Fibroblast of skin of right biceps (primary cell): ENCODE data around the gene SETD1A.
"Not testable (repeated sequence)": the region's sequence is repeated elsewhere in the genome, so short reads cannot be mapped to it uniquely, and the experiment has no call there.

Source experiments
- DNase-seq: peaks from one replicate; pipeline ENCODE4 v3.0.0-alpha.2; 2013

Gene SETD1A

DNA sequence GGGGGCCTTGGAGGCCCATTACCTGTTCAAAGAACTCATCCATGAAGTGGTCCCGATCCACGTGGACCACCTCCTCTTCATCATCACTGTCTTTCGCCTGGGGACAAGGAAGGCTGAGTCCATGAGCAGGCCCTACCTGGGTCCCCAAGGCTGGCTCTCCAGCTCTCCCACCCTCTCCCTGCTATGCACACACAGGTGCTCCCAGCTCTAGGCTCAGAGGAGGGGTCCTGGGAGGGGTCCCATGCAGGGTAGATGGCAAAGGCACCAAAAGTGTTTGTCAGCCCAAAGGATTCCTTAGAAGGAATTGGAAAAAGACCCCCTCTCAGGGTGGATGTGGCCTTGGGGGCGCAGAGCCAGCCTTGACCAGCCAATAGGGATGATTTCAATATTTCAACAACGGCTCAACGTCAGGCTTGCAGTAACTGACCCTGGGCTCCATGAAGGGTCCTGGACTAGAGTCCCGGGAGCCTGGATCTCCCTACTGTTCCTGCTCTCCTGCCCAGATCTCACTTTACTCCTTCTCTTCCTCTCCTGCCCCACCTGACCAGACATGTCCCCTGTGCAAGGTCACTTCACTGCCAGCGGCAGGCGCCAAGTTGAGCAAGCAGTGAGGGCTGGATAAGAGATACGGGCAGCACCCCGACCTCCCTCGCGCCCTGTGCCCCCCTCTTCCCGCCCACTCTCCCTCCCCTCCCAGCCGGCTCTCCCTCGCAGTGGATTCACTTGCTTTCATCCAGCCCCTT, 44.1 kb downstream of the SETD1A start:
- DNase-seq = no peak

DNA sequence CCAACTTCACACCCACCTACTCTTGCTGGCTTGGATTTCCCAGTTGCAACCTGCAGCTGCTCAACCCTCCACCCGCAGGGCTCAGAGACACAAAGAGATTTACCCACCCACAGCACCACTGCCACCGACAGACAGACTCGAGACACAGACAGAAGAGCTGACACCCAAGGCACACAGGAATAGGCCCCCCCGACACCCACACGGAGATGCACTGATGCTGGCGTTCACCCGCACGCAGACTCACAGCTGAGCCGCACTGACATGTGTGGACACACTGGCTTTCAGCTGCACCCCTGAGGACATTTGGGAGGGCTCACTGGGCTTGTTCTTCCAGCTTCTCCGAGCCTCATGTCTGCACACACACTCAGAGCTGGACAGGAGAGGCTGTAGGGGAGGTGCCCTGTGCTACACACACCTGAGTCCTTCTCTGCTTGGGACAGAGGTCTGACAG, 44.7 kb downstream of the SETD1A start:
- no peak for DNase-seq

DNA sequence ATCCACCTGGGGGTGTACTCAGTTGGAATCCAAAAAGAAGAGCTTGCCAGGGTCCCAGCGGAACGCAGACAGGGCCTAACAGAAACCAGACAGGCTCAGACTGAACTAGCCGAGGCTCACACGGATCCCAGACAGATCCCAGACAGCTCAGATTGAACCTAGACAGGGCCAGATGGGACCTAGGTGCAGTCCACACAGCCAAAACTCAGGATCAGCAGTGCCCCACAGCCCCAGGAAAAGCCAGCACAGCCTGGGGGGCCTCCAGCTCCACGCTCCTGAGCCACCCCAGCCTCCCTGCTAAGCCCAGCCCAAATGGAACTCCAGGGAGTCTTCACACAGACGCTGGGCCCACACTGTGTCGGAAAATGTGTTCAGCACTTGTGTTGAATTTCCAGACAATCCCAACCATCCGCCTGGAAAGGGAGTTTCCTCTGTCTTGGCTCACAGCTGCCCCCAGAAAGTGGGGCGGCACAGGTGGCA, 45.3 kb downstream of the SETD1A start:
- DNase-seq = no peak

DNA sequence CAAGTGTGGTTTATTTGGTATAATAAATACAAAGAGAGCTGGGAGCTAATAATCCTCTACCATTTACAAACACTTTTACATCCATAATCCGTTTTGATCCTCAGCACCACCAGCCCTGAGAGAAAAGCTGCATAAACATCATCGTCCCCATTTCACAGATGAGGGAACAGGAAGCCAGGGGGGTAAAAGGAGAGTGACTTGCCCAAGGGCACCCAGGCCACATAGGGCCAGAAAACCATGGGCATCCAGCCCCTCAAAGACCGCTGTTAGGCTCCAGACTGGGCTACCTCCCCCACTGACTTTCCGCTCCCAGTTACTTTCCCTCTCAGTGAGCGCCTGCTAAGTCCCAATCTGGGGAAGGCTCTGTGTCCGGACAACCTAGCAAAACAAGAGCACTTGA, 46.2 kb downstream of the SETD1A start:
- DNase-seq = no peak

GRCh38 chr16:31004658-31005057, 47.1 kb downstream of the SETD1A start:
- no peak for DNase-seq

DNA sequence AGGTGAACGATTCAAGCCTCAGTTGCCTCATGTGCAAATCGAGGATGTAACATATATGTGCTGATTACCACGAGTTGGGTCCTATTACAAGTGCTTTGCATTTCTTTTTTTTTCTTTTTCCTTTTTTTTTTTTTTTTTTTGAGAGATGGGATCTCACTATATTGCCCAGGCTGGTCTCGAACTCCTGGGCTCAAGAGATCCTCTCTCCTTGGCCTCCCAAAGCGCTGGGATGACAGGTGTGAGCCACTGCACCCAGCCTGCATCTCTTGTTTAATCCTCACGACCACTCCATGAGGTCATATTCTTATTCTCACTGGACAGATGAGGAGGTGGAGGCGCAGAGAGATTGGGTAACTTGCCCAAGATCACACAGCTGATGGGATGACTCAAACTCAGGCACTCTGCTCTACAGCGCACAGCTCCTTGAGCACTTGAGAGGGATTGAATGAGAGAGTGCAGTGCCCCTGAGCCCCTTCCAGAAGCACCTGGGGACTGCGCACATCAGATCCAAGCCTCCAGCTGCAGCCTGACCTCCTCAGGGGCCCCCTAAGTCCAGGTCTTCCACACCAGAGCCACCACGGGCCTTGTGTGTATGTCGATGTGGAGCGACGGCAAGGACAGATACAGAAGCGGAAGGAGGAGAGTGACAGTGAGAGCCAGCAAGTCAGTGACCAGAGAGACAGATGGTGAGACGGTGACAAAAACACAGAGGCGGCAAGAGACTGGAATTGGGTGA, 48.0 kb downstream of the SETD1A start:
- DNase-seq = no peak

DNA sequence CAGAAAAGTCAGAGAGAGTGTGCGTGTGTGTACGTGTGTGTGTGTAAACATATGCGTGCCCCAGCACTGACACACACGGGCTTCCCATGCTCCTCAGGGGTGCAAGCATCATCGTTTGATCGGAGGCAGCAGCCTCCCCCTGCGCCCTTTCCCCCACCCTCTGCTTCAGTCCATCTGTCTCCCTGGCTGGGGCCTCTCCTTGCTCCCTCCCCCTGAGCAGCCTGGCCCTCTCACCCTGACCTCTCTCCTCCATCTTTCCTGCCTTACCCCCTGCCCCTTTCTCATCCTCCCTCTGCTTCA, 48.5 kb downstream of the SETD1A start:
- peak; percentile 36 for DNase-seq

- no peak for DNase-seq
Measured at GRCh38 chr16:31006589-31006988, 49.0 kb downstream of the SETD1A start.

DNA sequence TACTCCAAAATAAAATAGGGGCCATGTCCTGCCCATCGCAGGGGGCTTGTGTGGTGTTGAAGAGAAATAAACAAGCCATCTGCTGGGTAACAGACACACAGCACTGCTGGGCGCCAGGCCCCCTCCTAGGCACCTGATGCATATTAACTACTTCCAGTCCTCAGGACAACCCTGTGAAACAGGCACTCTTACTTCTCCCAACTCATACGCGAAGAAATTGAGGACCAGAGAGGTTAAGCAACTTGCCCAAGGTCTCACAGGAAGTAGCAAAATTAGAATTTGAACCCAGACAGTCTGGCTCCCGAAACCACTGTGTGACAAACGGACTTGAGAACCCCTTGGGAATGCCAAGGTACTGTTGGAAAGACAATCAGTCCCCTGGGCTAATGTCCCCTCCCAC, 50.1 kb downstream of the SETD1A start:
- DNase-seq = no peak

DNA sequence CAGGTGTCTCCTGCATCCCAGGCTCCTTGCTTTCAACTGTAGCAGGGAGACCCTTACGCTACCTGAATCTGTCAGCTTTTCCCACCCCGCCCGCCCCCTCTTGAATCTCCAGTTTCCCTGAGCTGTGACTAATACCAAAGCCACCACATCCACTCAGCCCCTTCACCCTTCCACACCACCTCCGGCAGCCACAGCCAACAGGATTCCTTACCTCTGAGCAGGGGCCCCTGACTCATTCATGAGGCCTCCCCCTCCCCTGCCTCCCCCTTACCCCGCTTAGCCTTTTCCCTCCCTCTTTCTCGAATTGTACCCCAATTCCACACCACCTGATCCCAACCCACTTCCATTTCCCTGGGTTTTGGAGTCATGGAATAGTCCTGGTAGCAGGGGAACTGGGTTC, 50.6 kb downstream of the SETD1A start:
- peak; percentile 91 for DNase-seq

GRCh38 chr16:31008551-31008950, 51.0 kb downstream of the SETD1A start:
- no peak for DNase-seq

DNA sequence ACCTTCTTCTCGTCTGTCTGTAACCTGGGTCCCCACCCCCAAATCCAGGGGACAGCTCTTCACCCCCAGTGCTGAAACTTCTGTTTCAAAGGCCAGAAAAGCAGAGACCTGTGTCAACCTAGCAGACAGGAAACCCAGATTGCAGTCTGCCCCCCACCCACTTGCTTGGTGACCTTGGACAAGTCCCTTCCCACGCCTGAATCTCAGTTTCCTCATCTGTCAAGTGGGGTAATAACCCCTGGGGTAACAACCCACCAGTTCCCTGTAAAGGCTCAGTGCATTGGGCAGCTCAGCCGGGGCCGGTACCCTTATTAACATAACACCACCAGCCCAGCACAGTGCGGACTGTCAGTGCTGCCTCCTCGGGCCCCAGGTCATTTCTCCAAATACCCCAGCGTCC, 51.6 kb downstream of the SETD1A start:
- no peak for DNase-seq

DNA sequence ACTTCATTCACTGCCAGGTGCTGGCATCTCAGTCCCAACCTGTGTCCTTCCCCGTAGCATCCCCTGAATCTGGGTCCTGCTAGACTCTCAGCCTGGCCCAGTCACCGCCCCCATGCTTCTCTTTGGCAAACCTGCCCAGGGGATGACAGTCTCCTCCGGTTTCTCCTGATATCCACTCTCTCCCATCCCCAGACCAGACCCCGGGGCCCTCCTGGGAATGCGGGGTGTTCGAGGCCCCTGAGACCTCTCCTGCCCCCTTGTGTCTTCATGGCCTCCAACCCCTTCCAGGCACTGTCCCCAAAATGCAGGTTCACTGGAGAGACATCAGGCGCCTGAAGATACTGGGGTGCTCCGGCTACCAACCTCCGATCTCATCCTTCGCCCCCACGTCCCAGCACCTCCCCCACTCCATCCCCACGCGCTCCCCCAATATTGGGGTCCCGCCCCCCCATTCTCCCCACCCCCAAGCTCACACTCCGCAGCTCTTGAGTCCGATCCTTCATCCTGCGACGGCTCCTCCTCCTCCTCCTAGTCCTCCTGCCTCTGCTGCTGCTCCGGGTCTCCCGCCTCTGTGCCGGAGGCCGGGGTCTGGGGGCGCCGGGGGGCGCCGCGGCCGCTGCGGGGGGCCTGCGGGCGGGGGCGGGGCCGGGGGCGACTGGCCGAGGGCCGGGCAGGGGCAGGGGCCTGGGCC, 52.5 kb downstream of the SETD1A start:
- DNase-seq = no peak

- DNase-seq = peak; percentile 58
Measured at GRCh38 chr16:31010585-31011325, 53.2 kb downstream of the SETD1A start, which contains the start of gene STX1B. TSS of gene STX1B (minus strand) at chr16:31010638. CDS start at chr16:31010396, 242 bp downstream.

DNA sequence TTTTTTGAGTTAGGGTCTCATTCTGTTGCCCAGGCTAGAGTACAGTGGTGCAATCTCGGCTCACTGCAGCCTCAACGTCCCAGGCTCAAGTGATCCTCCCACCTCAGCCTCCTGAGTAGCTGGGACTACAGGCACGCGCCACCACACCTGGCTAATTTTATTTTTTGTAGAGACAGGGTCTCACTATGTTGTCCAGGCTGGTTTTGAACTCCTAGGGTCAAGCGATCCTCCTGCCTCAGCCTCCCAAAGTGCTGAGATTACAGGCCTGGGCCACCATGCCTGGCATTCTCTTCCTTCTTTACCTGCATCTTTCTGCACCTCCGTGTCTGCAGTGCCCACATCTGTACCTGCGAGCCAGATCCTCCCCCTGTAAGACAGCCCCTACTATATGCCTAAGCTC, 54.3 kb downstream of the SETD1A start:
- not testable (repeated sequence) for DNase-seq

DNA sequence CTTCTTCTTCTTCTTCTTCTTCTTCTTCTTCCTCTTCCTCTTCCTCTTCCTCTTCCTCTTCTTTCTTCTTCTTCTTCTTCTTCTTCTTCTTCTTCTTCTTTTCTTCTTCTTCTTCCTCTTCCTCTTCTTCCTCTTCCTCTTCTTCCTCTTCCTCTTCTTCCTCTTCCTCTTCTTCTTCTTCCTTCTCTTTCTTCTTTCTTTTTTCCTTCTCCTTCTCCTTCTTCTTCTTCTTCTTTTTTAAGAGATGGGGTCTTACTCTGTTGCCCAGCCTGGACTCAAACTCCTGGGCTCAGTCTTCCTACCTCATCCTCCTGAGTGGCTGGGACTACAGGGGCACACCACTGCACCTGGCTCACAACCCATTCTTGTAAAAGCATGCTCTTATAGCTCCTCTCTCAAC, 55.7 kb downstream of the SETD1A start:
- not testable (repeated sequence) for DNase-seq

GRCh38 chr16:31016018-31016417, 58.5 kb downstream of the SETD1A start:
- DNase-seq = peak; percentile 7

- not testable (repeated sequence) for DNase-seq
Measured at GRCh38 chr16:31017756-31018155, 60.2 kb downstream of the SETD1A start.

DNA sequence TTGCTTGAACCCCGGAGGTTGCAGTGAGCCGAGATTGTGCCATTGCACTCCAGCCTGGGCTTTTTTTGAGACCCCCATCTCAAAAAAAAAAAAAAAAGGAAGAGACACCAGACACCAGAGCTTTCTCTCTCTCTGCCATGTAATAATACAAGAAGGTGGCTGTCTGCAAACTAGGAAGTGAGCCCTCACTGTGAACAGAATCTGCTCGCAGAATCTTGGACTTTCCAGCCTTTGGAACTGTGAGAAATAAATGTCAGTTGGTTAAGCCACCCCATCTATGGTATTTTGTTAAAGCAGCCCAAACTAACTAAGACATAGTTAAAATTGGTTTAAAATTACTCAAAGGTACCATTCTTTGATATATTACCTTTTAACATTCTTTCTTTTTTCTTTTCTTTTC, 63.0 kb downstream of the SETD1A start:
- no peak for DNase-seq

- no peak for DNase-seq
Measured at GRCh38 chr16:31022544-31023251, 65.1 kb downstream of the SETD1A start.

DNA sequence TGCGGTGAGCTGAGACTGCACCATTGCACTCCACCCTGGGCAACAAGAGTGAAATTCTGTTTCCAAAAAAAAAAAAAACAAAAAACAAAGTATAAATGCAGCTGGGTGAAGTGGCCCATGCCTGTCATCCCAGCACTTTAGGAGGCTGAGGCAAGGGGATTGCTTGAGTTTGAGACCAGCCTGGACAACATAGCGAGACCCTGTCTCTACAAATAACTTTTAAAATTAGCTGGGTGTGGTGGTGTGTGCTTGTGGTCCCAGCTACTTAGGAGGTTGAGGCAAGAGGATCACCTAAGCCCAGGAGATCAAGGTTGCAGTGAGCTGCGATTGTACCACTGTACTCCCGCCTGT, 65.7 kb downstream of the SETD1A start:
- no peak for DNase-seq

- no peak for DNase-seq
Measured at GRCh38 chr16:31023627-31024226, 66.2 kb downstream of the SETD1A start.
